Neural crest cell (in vitro differentiated cells): ENCODE measurements around the gene HGFAC. TPM values are rescaled to one million over a fixed set of nuclear protein-coding genes. Genes with fewer than 3 reads are reported as not detected.

Experiments used
- DNase-seq: peaks from one replicate; pipeline ENCODE4 v3.0.0; 2021; ENCODE audit warnings: low read depth, mixed read lengths, low spot score
- H3K27ac Mint-ChIP-seq: one replicate; pipeline ENCODE4 v1.8.0; 2021; ENCODE audit warnings: mild to moderate bottlenecking, mixed read lengths; ENCODE audit not compliant: unreplicated experiment
- H3K27me3 Mint-ChIP-seq: 2 replicates; pipeline ENCODE4 v1.8.0; 2021; ENCODE audit warnings: low read depth, mild to moderate bottlenecking, mixed read lengths
- H3K36me3 Mint-ChIP-seq: 2 replicates; pipeline ENCODE4 v1.8.0; 2021; ENCODE audit warnings: low read depth, mild to moderate bottlenecking, mixed read lengths
- H3K4me1 Mint-ChIP-seq: 2 replicates; pipeline ENCODE4 v1.8.0; 2021; ENCODE audit warnings: mixed read lengths
- H3K4me3 Mint-ChIP-seq: one replicate; pipeline ENCODE4 v1.8.0; 2021; ENCODE audit warnings: mild to moderate bottlenecking, mixed read lengths
- H3K9me3 Mint-ChIP-seq: 2 replicates; pipeline ENCODE4 v1.8.0; 2021; ENCODE audit warnings: mixed read lengths
- CTCF ChIP-seq: fragments of 200-600 bp; sonication (generic); conservative IDR thresholded peaks from 2 replicates; pipeline ENCODE4 v1.5.0; 2021; ENCODE audit warnings: antibody characterized with exemption, mild to moderate bottlenecking
- total RNA-seq: library from RNA; stranded (reverse); gene quantifications from 2 replicates; pipeline ENCODE4 v1.2.1, GENCODE V29; 2021

HGFAC gene
- total RNA-seq, 1 donor from 2014 or later: 1.6 TPM

GRCh38 chr4:3467601-3468031, 25.8 kb downstream of the HGFAC start:
- Mint-ChIP-seq H3K27me3 (peaks cover 3% of the 10 kb centered on the region), H3K36me3 (no peaks in the 10 kb centered on the region), H3K9me3 (no peaks in the 10 kb centered on the region), H3K4me1 (peaks cover 10% of the 10 kb centered on the region), H3K27ac (no peak overlapping the region), H3K4me3 (no peak overlapping the region)
- TF ChIP-seq CTCF: no peak
- no peak for DNase-seq

GRCh38 chr4:3468154-3468553, 26.4 kb downstream of the HGFAC start:
- H3K4me3 Mint-ChIP-seq: no peak overlapping the region
- peaks cover 10% of the 10 kb centered on the region for H3K4me1 Mint-ChIP-seq
- H3K27me3 Mint-ChIP-seq: peaks cover 3% of the 10 kb centered on the region
- no peak for TF ChIP-seq CTCF
- no peaks in the 10 kb centered on the region for H3K36me3 Mint-ChIP-seq
- H3K27ac Mint-ChIP-seq: no peak overlapping the region
- no peaks in the 10 kb centered on the region for H3K9me3 Mint-ChIP-seq
- DNase-seq: no peak

GRCh38 chr4:3468804-3469203, 27.0 kb downstream of the HGFAC start:
- Mint-ChIP-seq H3K36me3 (no peaks in the 10 kb centered on the region), H3K4me3 (no peak overlapping the region), H3K27ac (no peak overlapping the region), H3K4me1 (peaks cover 10% of the 10 kb centered on the region), H3K9me3 (no peaks in the 10 kb centered on the region), H3K27me3 (peaks cover 3% of the 10 kb centered on the region)
- no peak for TF ChIP-seq CTCF
- no peak for DNase-seq

- no peak overlapping the region for H3K27ac Mint-ChIP-seq
- no peaks in the 10 kb centered on the region for H3K9me3 Mint-ChIP-seq
- no peak for TF ChIP-seq CTCF
- H3K4me3 Mint-ChIP-seq: no peak overlapping the region
- no peaks in the 10 kb centered on the region for H3K27me3 Mint-ChIP-seq
- peaks cover 10% of the 10 kb centered on the region for H3K4me1 Mint-ChIP-seq
- DNase-seq: no peak
- no peaks in the 10 kb centered on the region for H3K36me3 Mint-ChIP-seq
Observed at GRCh38 chr4:3469386-3470243, 27.8 kb downstream of the HGFAC start.

- peaks cover 10% of the 10 kb centered on the region for H3K4me1 Mint-ChIP-seq
- no peak for TF ChIP-seq CTCF
- DNase-seq: no peak
- H3K36me3 Mint-ChIP-seq: no peaks in the 10 kb centered on the region
- no peaks in the 10 kb centered on the region for H3K27me3 Mint-ChIP-seq
- H3K27ac Mint-ChIP-seq: no peak overlapping the region
- no peak overlapping the region for H3K4me3 Mint-ChIP-seq
- H3K9me3 Mint-ChIP-seq: no peaks in the 10 kb centered on the region
Observed at GRCh38 chr4:3470244-3471097, 28.7 kb downstream of the HGFAC start.
